K562 (cell line): ENCODE results near the gene LBR. TPM values are rescaled to one million over a fixed set of nuclear protein-coding genes. Genes with fewer than 3 reads are reported as not detected.

Experiments used
- KLF1 ChIP-seq: fragments of 450-650 bp; IDR thresholded peaks from 2 replicates; pipeline ENCODE4 v1.6.1; 2016; ENCODE audit warnings: missing genetic modification characterization, missing compliant biosample characterization
- MECOM ChIP-seq: fragments of 250-450 bp; sonication (Bioruptor Pico); IDR thresholded peaks from 2 replicates; pipeline ENCODE4 v1.8.0; 2022; ENCODE audit warnings: inconsistent platforms
- RFX7 ChIP-seq: fragments of 250-450 bp; sonication (Bioruptor Pico); IDR thresholded peaks from 2 replicates; pipeline ENCODE4 v1.5.1; 2021; ENCODE audit warnings: mild to moderate bottlenecking
- TAF1 ChIP-seq: IDR thresholded peaks from 2 replicates; pipeline ENCODE4 v1.6.1; 2011; ENCODE audit warnings: mild to moderate bottlenecking, low read length, moderate library complexity; ENCODE audit not compliant: insufficient read depth, control insufficient read depth, severe bottlenecking; ENCODE audit errors: extremely low read depth
- TAL1 ChIP-seq: fragments of 450-650 bp; IDR thresholded peaks from 2 replicates; pipeline ENCODE4 v1.6.1; 2016; ENCODE audit warnings: mild to moderate bottlenecking
- TARDBP ChIP-seq: fragments of 450-650 bp; IDR thresholded peaks from 2 replicates; pipeline ENCODE4 v1.6.1; 2016
- TCF7L2 ChIP-seq: fragments of 150-350 bp; IDR thresholded peaks from 2 replicates; pipeline ENCODE4 v1.6.1; 2016; ENCODE audit warnings: low read depth, mild to moderate bottlenecking, low read length, moderate library complexity
- TFAP4 ChIP-seq: sonication (generic); formaldehyde crosslinking; IDR thresholded peaks from 2 replicates; pipeline ENCODE4 v1.8.0; 2022; ENCODE audit warnings: missing genetic modification reagents, mild to moderate bottlenecking, moderate library complexity, borderline replicate concordance
- ZBTB33 ChIP-seq: sonication (generic); formaldehyde crosslinking; IDR thresholded peaks from 2 replicates; pipeline ENCODE4 v1.8.1; 2023; ENCODE audit warnings: mild to moderate bottlenecking, missing genetic modification reagents
- ZBTB40 ChIP-seq, 2 experiments: fragments of 450-650 bp in 1 of 2; sonication (generic) in 1 of 2; formaldehyde crosslinking in 1 of 2; IDR thresholded peaks; 2 replicates each; pipeline versions ENCODE4 v1.7.1 to v1.9.0; 2016 to 2022; ENCODE audit warnings: inconsistent platforms in 1 of 2, mild to moderate bottlenecking in 1 of 2, missing genetic modification reagents in 1 of 2
- ZNF124 ChIP-seq: sonication (generic); formaldehyde crosslinking; IDR thresholded peaks from 2 replicates; pipeline ENCODE4 v1.8.1; 2022; ENCODE audit warnings: missing genetic modification reagents
- ZNF398 ChIP-seq: fragments of 250-450 bp; sonication (Bioruptor Pico); IDR thresholded peaks from 2 replicates; pipeline ENCODE4 v1.8.0; 2021; ENCODE audit warnings: moderate library complexity, mild to moderate bottlenecking, inconsistent platforms
- ZNF695 ChIP-seq: fragments of 450-650 bp; formaldehyde crosslinking; IDR thresholded peaks from 2 replicates; pipeline ENCODE4 v1.4.0; 2020; ENCODE audit warnings: mild to moderate bottlenecking, moderate library complexity
- polyA plus RNA-seq, 8 experiments: library from polyadenylated mRNA; depleted of rRNA in 4 of 8; stranded (reverse) in 5 of 8; unstranded in 3 of 8; fragments of >200 nt; fragmentation: Nextera tagmentation in 2 of 8; fragmentation: Illumina TruSeq in 1 of 8; extraction: Ambion mirVana in 2 of 8; extraction: Trizol in 1 of 8; gene quantifications; 2 replicates each; pipeline versions ENCODE4 v1.2.1 to v1.2.3, GENCODE V29; 2011 to 2014; ENCODE audit warnings: inconsistent platforms in 1 of 8, missing spikeins in 1 of 8
- total RNA-seq, 7 experiments: library from RNA; depleted of rRNA in 6 of 7; stranded (reverse); fragments of >200 nt in 6 of 7; fragmentation: Illumina TruSeq in 2 of 7; extraction: Trizol in 2 of 7; gene quantifications; 2 replicates each; pipeline versions ENCODE4 v1.2.1 to v1.2.3, GENCODE V29; 2011 to 2021; ENCODE audit warnings: low replicate concordance in 1 of 7

The LBR gene
- total and polyA plus RNA-seq, 9 of the 15 experiments (the other 6 are each of a cell fraction or from before 2014, with no cell fraction given) = 102 to 229 (median 197) TPM

GRCh38 chr1:225428068-225428880, 436 bp upstream of the LBR start (continued):
- no peak for TF ChIP-seq TCF7L2
- TF ChIP-seq KLF1 (tag) = no peak; the same call in none of the 2 replicates
- no peak for TF ChIP-seq RFX7
- peak; percentile 90 for TF ChIP-seq TFAP4
- peak; percentile 81 for TF ChIP-seq TAL1
- TF ChIP-seq ZBTB33 (CRISPR knock-in tag) = no peak; the same call in 1 of the 2 replicates
- no peak for TF ChIP-seq ZNF695 (CRISPR knock-in tag)
- TF ChIP-seq TAF1 = peak; percentile 77
- TF ChIP-seq ZNF124 = no peak
- no peak for TF ChIP-seq ZNF398
- peak; percentile 26; the same call in 1 of the 2 replicates for TF ChIP-seq TARDBP
- TF ChIP-seq ZBTB40 (IDR thresholded peaks at IDR 0.05) = peak; percentile 61
- no peak for TF ChIP-seq ZBTB40 (CRISPR knock-in tag; IDR thresholded peaks at IDR 0.05)
- TF ChIP-seq MECOM (CRISPR knock-in tag) = no peak
